K562 (cell line): ENCODE results near the gene ZGLP1.

Experiments used
- CREB3 ChIP-seq: fragments of 450-650 bp; conservative IDR thresholded peaks from 2 replicates; pipeline ENCODE4 v1.6.1; 2016; ENCODE audit warnings: missing genetic modification characterization, low read depth, mild to moderate bottlenecking, missing compliant biosample characterization, moderate library complexity
- CTCF ChIP-seq, 3 experiments: IDR thresholded peaks in 2 of 3; conservative IDR thresholded peaks in 1 of 3; 2 replicates each; pipeline ENCODE4 v1.5.1; 2011 to 2012; ENCODE audit warnings: low read length in 3 of 3, mild to moderate bottlenecking in 3 of 3, control low read depth in 2 of 3, improper control_type of control experiment in 1 of 3, inconsistent platforms in 1 of 3, low read depth in 1 of 3, mixed read lengths in 1 of 3, moderate library complexity in 1 of 3; ENCODE audit not compliant: insufficient read depth in 2 of 3
- MTA2 ChIP-seq: fragments of 450-650 bp; IDR thresholded peaks from 2 replicates; pipeline ENCODE4 v1.6.1; 2016; ENCODE audit warnings: low read depth
- ZNF655 ChIP-seq: fragments of 250-450 bp; sonication (Bioruptor Pico); IDR thresholded peaks from 2 replicates; pipeline ENCODE4 v1.5.0; 2021

GRCh38 chr19:10306327-10306726, 3.3 kb downstream of the ZGLP1 start:
- no peak for TF ChIP-seq MTA2
- TF ChIP-seq CTCF (IDR thresholded peaks at IDR 0.05 in 2 of 3, conservative IDR thresholded peaks at IDR 0.05 in 1 of 3; ENCODE audit: insufficient read depth in 2 of 3, low read depth in 1 of 3, low read length in 3 of 3): no peak
- TF ChIP-seq CREB3 (tag): no peak
- no peak for TF ChIP-seq ZNF655 (CRISPR knock-in tag)
